ENCODE measurements around the gene SLC39A11. TPM values are rescaled to one million over a fixed set of nuclear protein-coding genes. Genes with fewer than 3 reads are reported as not detected.

SLC39A11 gene
- total RNA-seq, 1 experiment from 2014 or later: 18.9 TPM

- no peaks in the 10 kb centered on the region for H3K4me1 Mint-ChIP-seq
- DNase-seq (ENCODE audit: low spot score) (no peak), ATAC-seq (no peak)
- no peak for TF ChIP-seq ZMAT4 (CRISPR knock-in tag; IDR thresholded peaks at IDR 0.05)
- no peak for TF ChIP-seq ZNF219 (CRISPR knock-in tag; IDR thresholded peaks at IDR 0.05; ENCODE audit: borderline replicate concordance)
- TF ChIP-seq SOX15 (CRISPR knock-in tag; IDR thresholded peaks at IDR 0.05): no peak
- no peak for TF ChIP-seq CREB1 (CRISPR knock-in tag; IDR thresholded peaks at IDR 0.05)
- no peak for TF ChIP-seq JUN (CRISPR knock-in tag; IDR thresholded peaks at IDR 0.05)
- TF ChIP-seq ATF3 (CRISPR knock-in tag; conservative IDR thresholded peaks at IDR 0.05): no peak
- no peak for TF ChIP-seq NFATC4 (CRISPR knock-in tag; IDR thresholded peaks at IDR 0.05)
- no peak for TF ChIP-seq ZNF317 (CRISPR knock-in tag; IDR thresholded peaks at IDR 0.05; ENCODE audit: borderline replicate concordance, low read depth)
- TF ChIP-seq ZSCAN18 (CRISPR knock-in tag; IDR thresholded peaks at IDR 0.05): no peak
- no peak overlapping the region for H3K27ac Mint-ChIP-seq
- H3K9me3 Mint-ChIP-seq: no peaks in the 10 kb centered on the region
- no peaks in the 10 kb centered on the region for H3K36me3 Mint-ChIP-seq
- ChIA-PET POLR2A (no interaction called here), CTCF (interaction anchor here (1.1 kb wide), 1 partner anchor 341 kb away, joined by 4 read pairs; no protein-coding TSS in a partner anchor)
- H3K27me3 Mint-ChIP-seq (ENCODE audit: low read depth): no peaks in the 10 kb centered on the region
- no peak overlapping the region for H3K4me3 Mint-ChIP-seq
Measured at GRCh38 chr17:72644492-72644891, 448.0 kb downstream of the SLC39A11 start.

- no peak for DNase-seq (ENCODE audit: low spot score)
- ChIA-PET POLR2A (no interaction called here), CTCF (interaction anchor here (2.8 kb wide), 1 partner anchor 87 kb away, joined by 19 read pairs; no protein-coding TSS in a partner anchor)
- H3K36me3 Mint-ChIP-seq: no peaks in the 10 kb centered on the region
- ATAC-seq: no peak
- H3K4me3 Mint-ChIP-seq: no peak overlapping the region
- H3K9me3 Mint-ChIP-seq: no peaks in the 10 kb centered on the region
- no peak for TF ChIP-seq FOXJ3 (CRISPR knock-in tag; IDR thresholded peaks at IDR 0.05; ENCODE audit: borderline replicate concordance)
- no peak for TF ChIP-seq FOXK1 (CRISPR knock-in tag; IDR thresholded peaks at IDR 0.05)
- no peak for TF ChIP-seq STAT6 (CRISPR knock-in tag; conservative IDR thresholded peaks at IDR 0.05; ENCODE audit: low read depth)
- no peak for TF ChIP-seq CTCF (IDR thresholded peaks at IDR 0.05)
- TF ChIP-seq AFF4 (CRISPR knock-in tag; IDR thresholded peaks at IDR 0.05; ENCODE audit: borderline replicate concordance): no peak
- TF ChIP-seq NFATC4 (CRISPR knock-in tag; IDR thresholded peaks at IDR 0.05): no peak
- TF ChIP-seq HMGXB4 (CRISPR knock-in tag; IDR thresholded peaks at IDR 0.05): no peak
- TF ChIP-seq NR1H2 (CRISPR knock-in tag; IDR thresholded peaks at IDR 0.05): no peak
- H3K27ac Mint-ChIP-seq: no peak overlapping the region
- peaks cover 5% of the 10 kb centered on the region; the same call in 1 of the 2 replicates for H3K4me1 Mint-ChIP-seq
- no peaks in the 10 kb centered on the region for H3K27me3 Mint-ChIP-seq (ENCODE audit: low read depth)
Measured at GRCh38 chr17:72643575-72644216, 448.8 kb downstream of the SLC39A11 start.
